GM21381 (cell line): ENCODE data around the gene EXOC1.
"Not testable (repeated sequence)": the region's sequence is repeated elsewhere in the genome, so short reads cannot be mapped to it uniquely, and the experiment has no call there.

ENCODE experiments used
- ATAC-seq: cut with Tn5 transposase; IDR thresholded peaks from one replicate; pipeline ENCODE4 v1.9.1; 2021; ENCODE audit warnings: mild to moderate bottlenecking, moderate library complexity; ENCODE audit not compliant: unreplicated experiment

Gene EXOC1

GRCh38 chr4:55903577-55903976 lies 50.1 kb downstream of the EXOC1 start:
- no peak for ATAC-seq

DNA sequence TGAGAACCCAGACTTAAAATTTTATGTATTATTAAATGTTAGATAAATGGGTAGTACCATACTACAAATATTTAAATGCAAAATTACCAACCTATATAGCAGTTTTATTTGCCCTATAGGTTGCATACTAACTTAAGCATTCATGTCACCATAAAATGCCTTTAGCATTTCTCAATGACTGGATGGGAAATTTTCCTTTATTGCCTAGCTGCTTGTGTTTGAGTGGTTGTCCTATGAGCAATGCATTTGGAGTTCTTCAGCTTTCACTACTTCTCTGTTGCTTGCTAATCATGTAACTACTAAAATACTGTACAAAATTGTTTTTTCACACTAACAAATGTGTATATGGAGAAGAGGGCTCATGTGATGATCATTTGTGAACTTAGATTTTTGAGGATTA lies 51.1 kb downstream of the EXOC1 start:
- no peak for ATAC-seq

GRCh38 chr4:55906323-55906722 lies 52.9 kb downstream of the EXOC1 start:
- no peak for ATAC-seq

DNA sequence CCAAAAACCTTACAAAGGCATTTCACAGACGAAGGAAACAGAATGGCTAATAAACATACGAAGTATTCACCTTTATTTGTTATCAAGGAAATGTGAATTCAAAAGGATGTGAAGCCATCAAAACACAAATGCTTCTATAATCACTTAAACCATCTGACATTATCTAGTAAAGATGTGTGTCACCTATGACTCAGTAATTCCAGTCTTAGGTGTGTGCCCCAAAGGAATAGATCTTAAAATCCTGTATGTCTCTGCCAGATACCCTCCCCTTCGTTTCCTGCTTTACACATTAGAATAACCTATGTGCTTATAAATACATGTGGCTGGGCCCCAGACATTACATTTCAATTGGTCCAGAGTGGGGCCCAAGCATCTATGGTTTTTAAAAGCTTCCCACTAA lies 53.5 kb downstream of the EXOC1 start:
- ATAC-seq, result no peak

DNA sequence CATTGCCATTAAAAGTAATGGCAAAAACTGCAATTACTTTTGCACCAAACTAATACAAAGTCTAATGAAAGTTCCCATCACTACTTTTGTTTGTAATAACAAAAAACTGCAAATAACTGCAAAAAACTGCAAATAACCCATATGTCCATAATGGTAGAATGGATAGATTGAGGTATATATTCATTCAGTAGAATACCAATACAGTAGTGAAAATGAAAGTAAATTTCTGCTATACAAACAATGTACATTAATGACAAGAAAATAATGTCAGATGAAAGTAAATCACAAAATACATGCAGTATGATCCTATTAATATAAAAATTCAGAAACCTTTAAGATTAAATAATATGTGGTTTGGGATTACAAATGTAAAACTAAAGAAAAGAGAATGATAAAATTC lies 54.0 kb downstream of the EXOC1 start:
- no peak for ATAC-seq

DNA sequence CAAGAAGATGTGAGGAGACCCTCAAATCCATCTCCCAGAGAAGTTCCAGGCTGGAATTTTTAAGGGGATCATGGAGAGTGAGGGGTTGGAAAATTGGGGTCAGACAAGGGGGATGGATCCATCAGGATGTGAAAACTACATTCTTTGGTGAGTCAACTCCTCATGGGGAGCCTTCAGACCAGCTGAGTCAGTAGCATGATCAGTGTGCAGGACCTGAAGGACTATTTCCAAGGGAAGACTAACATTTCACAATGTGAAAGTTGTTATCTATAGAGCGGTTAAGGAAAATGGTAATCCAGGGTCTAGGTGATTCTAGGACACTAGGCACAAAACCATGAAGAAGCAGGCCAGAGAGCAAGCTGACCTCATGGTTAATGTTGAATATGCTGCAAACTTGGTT lies 56.7 kb downstream of the EXOC1 start:
- ATAC-seq, result no peak

GRCh38 chr4:55912249-55912648 lies 58.8 kb downstream of the EXOC1 start:
- ATAC-seq, result no peak

- no peak for ATAC-seq
These were observed 67.1 kb downstream of the EXOC1 start for GRCh38 chr4:55920571-55920970.

GRCh38 chr4:55921093-55921492 lies 67.6 kb downstream of the EXOC1 start:
- no peak for ATAC-seq

- no peak for ATAC-seq
These were observed 71.8 kb downstream of the EXOC1 start for GRCh38 chr4:55925241-55925640.

DNA sequence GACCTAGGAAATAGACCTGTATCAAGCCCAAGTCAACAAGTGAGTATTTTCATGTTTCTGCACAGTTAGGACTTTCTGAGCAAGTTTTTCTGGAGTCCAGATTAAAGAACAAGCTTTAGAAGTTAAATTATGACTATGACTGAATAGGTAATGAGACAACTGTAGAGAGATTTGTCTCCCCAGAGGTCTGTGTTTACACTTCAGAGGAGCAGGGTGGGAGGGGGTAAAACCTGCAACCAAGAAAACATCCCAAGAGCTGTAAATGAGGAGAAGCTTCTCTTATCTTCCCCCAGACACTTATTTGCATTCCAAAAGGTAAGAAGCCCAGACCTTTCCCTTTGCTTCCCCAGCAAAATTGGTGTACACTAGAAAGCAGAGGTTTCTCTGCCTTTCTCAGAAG lies 73.2 kb downstream of the EXOC1 start:
- no peak for ATAC-seq

- no peak for ATAC-seq
These were observed 74.5 kb downstream of the EXOC1 start for GRCh38 chr4:55927803-55928437.

- no peak for ATAC-seq
These were observed 75.4 kb downstream of the EXOC1 start for GRCh38 chr4:55928846-55929245.

GRCh38 chr4:55931043-55931442 lies 77.6 kb downstream of the EXOC1 start:
- no peak for ATAC-seq

- ATAC-seq, result no peak
These were observed 78.4 kb downstream of the EXOC1 start for GRCh38 chr4:55931833-55932232.

DNA sequence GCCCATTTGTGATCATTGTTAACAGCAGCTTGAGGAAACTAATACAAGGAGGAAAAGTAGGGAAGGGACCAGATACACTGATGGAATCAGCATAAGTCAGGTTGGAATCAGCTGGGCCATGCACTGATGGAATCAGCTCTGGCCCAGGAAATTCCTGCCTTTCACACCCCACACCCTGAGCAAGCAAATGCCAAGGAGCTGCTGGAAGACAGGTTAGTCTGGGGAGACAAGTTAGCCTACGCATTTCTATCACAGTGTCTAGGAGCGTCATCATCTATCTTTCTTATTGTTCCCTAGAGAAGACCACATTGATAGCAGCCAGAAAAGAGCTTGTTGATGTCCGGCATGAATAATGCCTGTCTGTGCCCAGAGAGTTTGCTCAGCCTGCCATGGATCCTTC lies 79.1 kb downstream of the EXOC1 start:
- no peak for ATAC-seq

DNA sequence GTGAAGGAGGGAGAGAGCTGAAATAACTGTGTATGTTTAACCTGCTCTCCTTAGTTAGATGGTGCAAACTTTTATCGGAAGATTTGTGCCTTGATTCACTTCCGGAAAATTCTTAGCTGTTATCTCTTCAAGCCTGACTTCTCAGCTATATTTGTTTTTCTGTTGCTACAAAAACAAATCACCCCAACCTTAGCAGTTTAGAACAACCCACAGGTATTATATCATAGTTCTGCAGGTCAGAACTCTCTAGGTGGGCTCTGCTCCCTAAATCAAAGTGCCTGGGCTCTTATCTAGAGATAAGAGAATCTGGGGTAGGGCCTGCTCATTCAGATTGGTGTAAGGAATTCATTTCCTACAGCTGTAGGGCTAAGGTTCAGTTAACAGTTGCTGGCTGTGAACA lies 80.2 kb downstream of the EXOC1 start:
- ATAC-seq, result no peak

DNA sequence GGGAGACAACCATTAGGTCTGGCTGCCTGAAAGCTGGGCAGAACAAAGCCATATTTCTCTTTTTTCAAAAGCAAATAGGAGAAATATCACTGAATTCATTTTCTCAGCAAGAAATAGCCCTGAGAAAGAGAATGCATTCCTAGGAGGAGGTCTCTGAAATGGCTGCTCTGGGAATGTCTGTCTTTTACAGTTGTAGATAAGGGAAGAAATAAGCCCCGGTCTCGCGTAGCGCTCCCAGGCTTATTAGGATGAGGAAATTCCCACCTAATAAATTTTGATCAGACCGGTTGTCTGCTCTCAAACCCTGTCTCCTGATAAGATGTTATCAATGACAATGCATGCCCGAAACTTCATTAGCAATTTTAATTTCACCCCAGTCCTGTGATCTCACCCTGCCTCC lies 82.5 kb downstream of the EXOC1 start:
- not testable (repeated sequence) for ATAC-seq

DNA sequence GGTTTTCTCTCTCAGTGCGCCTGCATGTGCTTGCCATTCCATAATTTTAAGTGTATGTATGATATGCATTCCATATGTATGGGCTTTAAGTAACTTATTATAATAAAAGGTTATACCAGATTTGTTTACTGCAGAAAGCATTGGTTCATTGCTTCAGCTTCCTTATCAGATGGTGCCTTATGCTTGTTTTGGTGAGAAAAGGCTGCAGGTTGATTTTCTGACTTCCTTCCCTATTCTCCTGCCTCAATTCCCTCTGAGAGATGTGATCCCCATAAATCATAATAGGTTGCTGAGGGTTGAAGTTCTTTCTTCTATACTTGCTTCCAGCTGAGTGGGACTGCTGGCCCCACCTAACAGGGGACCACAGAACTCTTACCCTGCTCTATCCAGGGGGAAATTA lies 85.0 kb downstream of the EXOC1 start:
- no peak for ATAC-seq

DNA sequence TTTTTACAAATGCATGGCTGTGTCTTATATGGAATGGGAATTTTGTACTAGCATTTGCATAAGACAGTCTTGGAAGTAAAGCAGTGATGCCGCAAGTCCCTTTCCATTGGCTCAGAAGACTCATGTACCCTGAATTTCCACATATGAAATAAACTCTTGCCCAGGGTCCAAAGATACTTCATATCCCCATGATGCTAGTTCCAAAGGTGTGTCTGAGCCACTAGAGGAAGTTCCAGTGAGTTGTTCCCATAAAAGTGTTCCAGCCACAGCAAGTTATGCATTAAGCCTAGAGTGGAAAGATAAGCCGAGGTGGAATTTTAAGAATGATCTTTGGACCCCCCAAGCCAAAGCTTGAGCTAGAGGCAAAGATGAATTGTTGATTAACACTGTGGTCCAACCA lies 86.0 kb downstream of the EXOC1 start:
- ATAC-seq, result no peak

DNA sequence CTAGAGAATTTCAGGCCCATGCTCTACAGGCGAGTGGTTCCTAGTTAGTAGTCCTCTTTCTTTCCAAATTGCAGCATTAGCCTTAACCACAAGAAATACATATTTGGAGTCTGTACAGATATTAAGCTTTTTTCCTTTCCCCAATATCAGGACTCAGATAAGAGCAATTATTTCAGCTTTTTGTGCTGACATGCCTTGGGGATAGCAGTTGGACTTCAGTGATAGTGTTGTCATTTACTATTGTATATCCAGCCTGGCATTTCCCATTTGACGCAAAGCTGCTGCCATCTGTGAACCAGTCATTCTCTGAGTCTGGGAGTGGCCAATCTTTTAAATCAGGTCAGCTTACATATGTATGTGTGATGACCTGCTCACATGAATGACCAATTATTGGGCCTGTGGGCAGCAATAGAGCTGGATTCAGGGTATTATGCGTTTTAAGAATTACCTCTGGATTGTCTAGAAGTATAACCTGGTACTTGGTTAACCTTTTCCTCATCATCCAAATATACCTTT lies 88.5 kb downstream of the EXOC1 start:
- no peak for ATAC-seq

GRCh38 chr4:55947254-55947882 lies 93.9 kb downstream of the EXOC1 start:
- peak; percentile 26 for ATAC-seq
